Activated T-cell treated with anti-CD3 and anti-CD28 coated beads, Interleukin-2, amount 50 U/mL, for 72 hours (primary cell): Measurements from ENCODE around the gene TTC19. TPM values are rescaled to one million over a fixed set of nuclear protein-coding genes. Genes with fewer than 3 reads are reported as not detected.
"Not testable (repeated sequence)": the region's sequence is repeated elsewhere in the genome, so short reads cannot be mapped to it uniquely, and the experiment has no call there.

Experiments used
- ATAC-seq, 2 donors: fragments of 150-1000 bp; cut with Tn5 transposase; replicated peaks in 1 of 2; 2 replicates each; pipeline ENCODE4 v1.10.0; 2021; ENCODE audit warnings: moderate library complexity in 2 of 2, mild to moderate bottlenecking in 1 of 2
- DNase-seq, 2 donors: peaks; one replicate each; pipeline ENCODE4 v3.0.0; 2021 to 2022; ENCODE audit warnings: mixed read lengths in 1 of 2
- H3K27ac Mint-ChIP-seq: one replicate; pipeline ENCODE4 v1.8.0; 2022; ENCODE audit warnings: mild to moderate bottlenecking, moderate library complexity, mixed read lengths
- H3K27me3 Mint-ChIP-seq: one replicate; pipeline ENCODE4 v1.8.0; 2022; ENCODE audit warnings: low read depth, mixed read lengths
- H3K36me3 Mint-ChIP-seq, 2 donors: one replicate each; pipeline ENCODE4 v1.8.0; 2022; ENCODE audit warnings: mixed read lengths in 2 of 2, mild to moderate bottlenecking in 1 of 2; ENCODE audit not compliant: insufficient read depth in 2 of 2
- H3K4me1 Mint-ChIP-seq: one replicate; pipeline ENCODE4 v1.8.0; 2022; ENCODE audit warnings: low read depth, mixed read lengths
- H3K4me3 Mint-ChIP-seq, 2 donors: one replicate each; pipeline ENCODE4 v1.8.0; 2022; ENCODE audit warnings: mild to moderate bottlenecking in 2 of 2, mixed read lengths in 2 of 2, moderate library complexity in 2 of 2
- H3K9me3 Mint-ChIP-seq, 2 donors: one replicate each; pipeline ENCODE4 v1.8.0; 2022; ENCODE audit warnings: mixed read lengths in 2 of 2
- total RNA-seq, 2 donors: library from RNA; stranded (reverse); gene quantifications; one replicate each; pipeline ENCODE4 v1.2.3, GENCODE V29; 2022

The TTC19 gene
- total RNA-seq, 2 donors from 2014 or later = 33.6 to 37.5 TPM

DNA sequence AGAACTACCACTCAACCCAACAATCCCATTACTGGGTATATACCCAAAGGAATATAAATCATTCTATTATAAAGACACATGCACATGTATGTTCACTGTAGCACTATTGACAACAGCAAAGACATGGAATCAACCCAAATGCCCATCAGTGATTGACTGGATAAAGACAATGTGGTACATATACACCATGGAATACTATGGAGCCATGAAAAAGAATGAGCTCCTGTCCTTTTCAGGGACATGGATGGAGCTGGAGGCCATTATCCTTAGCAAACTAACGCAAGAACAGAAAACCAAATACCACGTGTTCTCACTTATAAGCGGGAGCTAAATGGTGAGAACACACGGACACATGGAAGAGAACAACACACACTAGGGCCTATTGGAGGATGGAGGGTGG, 55.5 kb downstream of the TTC19 start:
- Mint-ChIP-seq H3K36me3 (peaks cover 16 to 41% of the 10 kb centered on the region in 2 donors), H3K27ac (peak overlapping the region; percentile 3)
- not testable (repeated sequence) for H3K4me1 Mint-ChIP-seq

DNA sequence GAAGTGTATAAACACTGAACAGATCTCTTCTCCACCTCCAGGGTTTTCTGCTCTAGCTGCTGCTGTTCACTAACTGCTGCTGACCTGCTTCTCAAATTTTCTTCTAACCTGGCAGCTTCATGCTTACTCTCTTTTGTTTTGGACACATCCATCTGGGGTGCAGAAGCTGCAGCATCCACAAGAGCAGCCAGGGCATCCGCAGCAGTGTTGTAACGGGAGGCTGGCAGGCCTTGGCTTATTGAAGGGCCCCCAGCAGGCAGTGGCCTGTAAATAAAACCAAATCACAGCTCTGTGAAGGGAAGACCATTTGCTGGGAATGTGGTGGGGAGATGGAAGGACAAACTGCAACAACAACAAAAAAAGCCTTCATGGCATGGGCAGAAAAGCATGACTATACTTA, 62.0 kb downstream of the TTC19 start:
- H3K36me3 Mint-ChIP-seq = peaks cover 7 to 28% of the 10 kb centered on the region in 2 donors
- no peak overlapping the region for H3K4me3 Mint-ChIP-seq
- H3K27me3 Mint-ChIP-seq = no peaks in the 10 kb centered on the region
- no peak for ATAC-seq
- peaks cover 5% of the 10 kb centered on the region for H3K4me1 Mint-ChIP-seq
- no peak for DNase-seq
- H3K27ac Mint-ChIP-seq = no peak overlapping the region
- no peaks in the 10 kb centered on the region for H3K9me3 Mint-ChIP-seq

More for the DNA sequence above, 55.5 kb downstream of the TTC19 start:
- ATAC-seq, H3K4me3 Mint-ChIP-seq, H3K9me3 Mint-ChIP-seq, DNase-seq, H3K27me3 Mint-ChIP-seq: not testable (repeated sequence)

- H3K4me1 Mint-ChIP-seq = peaks cover 6% of the 10 kb centered on the region
- peak overlapping the region; percentile 31 for H3K27ac Mint-ChIP-seq
- H3K36me3 Mint-ChIP-seq = peaks cover 7 to 44% of the 10 kb centered on the region in 2 donors
- ATAC-seq = no peak
- DNase-seq = no peak
- H3K9me3 Mint-ChIP-seq = no peaks in the 10 kb centered on the region
- H3K4me3 Mint-ChIP-seq = no peak overlapping the region
- H3K27me3 Mint-ChIP-seq = no peaks in the 10 kb centered on the region
These were observed 66.5 kb downstream of the TTC19 start for GRCh38 chr17:16066125-16066524.

DNA sequence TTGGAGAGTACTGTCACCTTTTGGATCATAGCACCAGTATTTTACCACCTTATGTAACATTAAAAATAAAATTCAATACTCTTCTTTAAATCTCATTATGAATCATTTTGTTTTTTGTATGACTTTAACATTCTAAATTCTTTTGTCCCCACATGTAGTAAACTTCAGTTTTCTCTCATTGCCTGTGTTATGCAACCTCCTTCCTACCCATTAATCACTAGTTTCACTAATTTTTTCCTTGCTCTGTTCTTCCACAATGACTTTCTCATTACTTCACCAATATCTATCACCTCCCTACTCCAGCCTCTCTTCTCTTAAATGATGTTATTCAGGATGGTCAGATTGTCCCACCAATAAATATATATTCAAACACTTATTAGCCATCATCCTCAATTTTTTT, 68.7 kb downstream of the TTC19 start:
- H3K9me3 Mint-ChIP-seq = no peaks in the 10 kb centered on the region
- DNase-seq (no peak), ATAC-seq (no peak)
- peak overlapping the region; percentile 12 for H3K27ac Mint-ChIP-seq
- peaks cover 6% of the 10 kb centered on the region for H3K4me1 Mint-ChIP-seq
- peaks cover 2 to 39% of the 10 kb centered on the region in 2 donors for H3K36me3 Mint-ChIP-seq
- H3K27me3 Mint-ChIP-seq = no peaks in the 10 kb centered on the region
- no peak overlapping the region for H3K4me3 Mint-ChIP-seq

DNA sequence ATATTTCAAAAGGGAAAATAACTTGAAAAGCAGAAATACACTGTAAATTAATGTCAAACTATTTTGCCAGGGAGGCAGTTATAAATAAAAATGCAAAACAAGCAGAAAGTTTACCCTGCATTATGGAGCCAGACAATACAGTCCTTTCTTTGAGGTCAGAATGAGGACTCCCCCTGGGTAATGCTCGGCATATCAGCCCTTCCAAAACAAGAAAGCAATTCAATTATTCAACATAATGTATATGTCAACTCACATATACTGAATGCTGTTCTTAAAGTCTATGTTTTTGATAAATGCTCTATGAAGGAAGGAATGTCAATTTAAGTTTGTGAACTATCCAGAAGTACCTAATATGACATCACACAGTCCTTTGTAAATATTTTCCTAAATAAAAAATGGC, 72.4 kb downstream of the TTC19 start:
- no peak overlapping the region for H3K4me3 Mint-ChIP-seq
- peaks cover 6% of the 10 kb centered on the region for H3K4me1 Mint-ChIP-seq
- H3K36me3 Mint-ChIP-seq = peaks cover 8 to 31% of the 10 kb centered on the region in 2 donors
- H3K27me3 Mint-ChIP-seq = no peaks in the 10 kb centered on the region
- ATAC-seq (no peak), DNase-seq (no peak)
- peak overlapping the region; percentile 40 for H3K27ac Mint-ChIP-seq
- no peaks in the 10 kb centered on the region for H3K9me3 Mint-ChIP-seq

GRCh38 chr17:16073845-16074244, 74.2 kb downstream of the TTC19 start:
- DNase-seq (no peak), ATAC-seq (no peak)
- peaks cover 9 to 30% of the 10 kb centered on the region in 2 donors for H3K36me3 Mint-ChIP-seq
- no peaks in the 10 kb centered on the region for H3K27me3 Mint-ChIP-seq
- no peaks in the 10 kb centered on the region for H3K4me1 Mint-ChIP-seq
- no peak overlapping the region for H3K27ac Mint-ChIP-seq
- H3K4me3 Mint-ChIP-seq = no peak overlapping the region
- H3K9me3 Mint-ChIP-seq = no peaks in the 10 kb centered on the region

DNA sequence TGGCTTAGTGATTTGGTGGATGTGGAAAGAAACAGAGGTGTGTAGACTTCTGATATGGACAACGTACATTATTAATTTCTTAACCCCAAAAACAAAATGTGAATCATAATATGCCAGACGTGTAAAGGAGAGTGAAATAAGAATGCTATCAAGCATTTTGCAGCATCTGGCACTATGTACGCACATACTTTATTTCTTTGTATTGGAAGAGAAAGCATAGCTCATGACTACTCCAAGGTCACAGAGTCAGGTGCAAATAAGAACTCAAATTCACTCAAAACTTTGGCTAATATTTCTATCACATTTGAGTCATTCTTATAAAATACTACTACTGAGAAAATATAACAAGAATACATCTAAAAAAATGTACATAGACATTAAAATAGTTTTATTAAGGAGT, 74.8 kb downstream of the TTC19 start:
- no peaks in the 10 kb centered on the region for H3K27me3 Mint-ChIP-seq
- ATAC-seq (no peak), DNase-seq (no peak)
- no peaks in the 10 kb centered on the region for H3K9me3 Mint-ChIP-seq
- H3K4me1 Mint-ChIP-seq = no peaks in the 10 kb centered on the region
- H3K27ac Mint-ChIP-seq = no peak overlapping the region
- no peak overlapping the region for H3K4me3 Mint-ChIP-seq
- peaks cover 9 to 29% of the 10 kb centered on the region in 2 donors for H3K36me3 Mint-ChIP-seq

GRCh38 chr17:16075949-16076348, 76.3 kb downstream of the TTC19 start:
- peaks cover 11 to 23% of the 10 kb centered on the region in 2 donors for H3K36me3 Mint-ChIP-seq
- no peaks in the 10 kb centered on the region for H3K27me3 Mint-ChIP-seq
- H3K4me3 Mint-ChIP-seq = no peak overlapping the region
- no peak overlapping the region for H3K27ac Mint-ChIP-seq
- no peaks in the 10 kb centered on the region for H3K9me3 Mint-ChIP-seq
- ATAC-seq (no peak), DNase-seq (no peak)
- H3K4me1 Mint-ChIP-seq = no peaks in the 10 kb centered on the region

Other genes starting within 250 kb of the TTC19 start
- gene ADORA2B, start 54.7 kb upstream of the TTC19 start, total RNA-seq = 1 to 10 TPM in 1 of 2 donors, under 1 TPM in 1; 0.76 to 1.2 TPM
- gene ZSWIM7, start 120 bp upstream of the TTC19 start, total RNA-seq = 10 to 100 TPM; 14.2 to 14.6 TPM
- gene NCOR1, start 215.7 kb downstream of the TTC19 start, total RNA-seq = 100 to 1,000 TPM; 117 to 130 TPM
- 10 to 100 TPM; 42.5 to 51.9 TPM for gene PIGL, start 217.4 kb downstream of the TTC19 start, total RNA-seq